Activated CD8-positive, alpha-beta memory T cell treated with anti-CD3 and anti-CD28 coated beads, Interleukin-2, amount 10 ng/mL, durations not matched to agents 7 days and 5 days (primary cell): ENCODE data around the gene UBR3. TPM values are rescaled to one million over a fixed set of nuclear protein-coding genes. Genes with fewer than 3 reads are reported as not detected.
"Not testable (repeated sequence)": the region's sequence is repeated elsewhere in the genome, so short reads cannot be mapped to it uniquely, and the experiment has no call there.

Experiments used
- ATAC-seq: fragments of 150-1000 bp; cut with Tn5 transposase; one replicate; pipeline ENCODE4 v1.10.0; 2021; ENCODE audit warnings: moderate library complexity
- CTCF ChIA-PET: fragments of 350-600 bp; sonication (Branson Sonifier 250); formaldehyde crosslinking; loops from one replicate; lab custom pipeline; 2021; ENCODE audit warnings: antibody characterized with exemption; lab: Charles Lee
- DNase-seq: peaks from one replicate; pipeline ENCODE4 v3.0.0-alpha.2; 2020
- H3K27ac Mint-ChIP-seq: one replicate; pipeline ENCODE4 v1.8.0; 2021; ENCODE audit warnings: mild to moderate bottlenecking, mixed read lengths
- H3K27me3 Mint-ChIP-seq: one replicate; pipeline ENCODE4 v1.8.0; 2021; ENCODE audit warnings: mixed read lengths
- H3K36me3 Mint-ChIP-seq: one replicate; pipeline ENCODE4 v1.8.0; 2021; ENCODE audit warnings: mild to moderate bottlenecking, mixed read lengths
- H3K4me1 Mint-ChIP-seq: one replicate; pipeline ENCODE4 v1.8.0; 2021; ENCODE audit warnings: mixed read lengths
- H3K4me3 Mint-ChIP-seq: one replicate; pipeline ENCODE4 v1.8.0; 2021; ENCODE audit warnings: mild to moderate bottlenecking, moderate library complexity, mixed read lengths
- H3K9me3 Mint-ChIP-seq: one replicate; pipeline ENCODE4 v1.8.0; 2022; ENCODE audit warnings: low read depth, mixed read lengths
- total RNA-seq, 2 experiments: library from RNA; stranded (reverse); gene quantifications; one replicate each; pipeline ENCODE4 v1.2.3, GENCODE V29; 2021

The UBR3 gene
- total RNA-seq, 2 experiments from 2014 or later: 21.3 to 23.2 TPM

GRCh38 chr2:170115501-170116229 is 288.4 kb downstream of the UBR3 start:
- H3K9me3 Mint-ChIP-seq: no peaks in the 10 kb centered on the region
- H3K36me3 Mint-ChIP-seq: no peaks in the 10 kb centered on the region
- H3K27ac Mint-ChIP-seq: no peak overlapping the region
- ATAC-seq (no peak), DNase-seq (no peak)
- no peaks in the 10 kb centered on the region for H3K4me1 Mint-ChIP-seq
- CTCF ChIA-PET: interaction anchor here (0.5 kb wide), 1 partner anchor 283 kb away, joined by 4 read pairs; no protein-coding TSS in a partner anchor
- H3K27me3 Mint-ChIP-seq: peaks cover 5% of the 10 kb centered on the region
- no peak overlapping the region for H3K4me3 Mint-ChIP-seq

DNA sequence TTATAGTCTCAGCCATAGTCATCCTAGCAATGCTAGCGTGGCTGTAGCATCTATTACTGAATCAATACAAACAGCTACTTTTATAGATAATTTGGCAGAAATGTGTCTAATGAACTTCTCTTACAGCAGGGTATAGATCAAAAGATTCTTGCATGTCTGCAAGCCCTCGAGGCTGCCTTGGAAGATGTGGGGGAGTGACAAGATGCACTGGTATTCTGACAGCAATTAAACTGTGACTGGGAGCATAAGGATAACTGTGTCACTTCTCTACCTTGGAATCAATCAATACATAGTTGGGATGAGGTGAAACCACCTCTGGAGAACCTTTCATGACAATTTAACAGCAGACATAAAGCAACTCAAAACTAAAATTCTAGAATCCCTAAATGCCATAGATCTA is 291.4 kb downstream of the UBR3 start:
- CTCF ChIA-PET: no interaction called here
- H3K27ac Mint-ChIP-seq: no peak overlapping the region
- no peaks in the 10 kb centered on the region for H3K9me3 Mint-ChIP-seq
- no peaks in the 10 kb centered on the region for H3K36me3 Mint-ChIP-seq
- no peaks in the 10 kb centered on the region for H3K4me1 Mint-ChIP-seq
- DNase-seq (no peak), ATAC-seq (no peak)
- H3K4me3 Mint-ChIP-seq: no peak overlapping the region
- H3K27me3 Mint-ChIP-seq: peaks cover 5% of the 10 kb centered on the region

GRCh38 chr2:170119326-170119725 is 292.1 kb downstream of the UBR3 start:
- H3K4me1 Mint-ChIP-seq, H3K27me3 Mint-ChIP-seq, DNase-seq, ATAC-seq, CTCF ChIA-PET, H3K27ac Mint-ChIP-seq, H3K36me3 Mint-ChIP-seq, H3K4me3 Mint-ChIP-seq, H3K9me3 Mint-ChIP-seq: not testable (repeated sequence)

DNA sequence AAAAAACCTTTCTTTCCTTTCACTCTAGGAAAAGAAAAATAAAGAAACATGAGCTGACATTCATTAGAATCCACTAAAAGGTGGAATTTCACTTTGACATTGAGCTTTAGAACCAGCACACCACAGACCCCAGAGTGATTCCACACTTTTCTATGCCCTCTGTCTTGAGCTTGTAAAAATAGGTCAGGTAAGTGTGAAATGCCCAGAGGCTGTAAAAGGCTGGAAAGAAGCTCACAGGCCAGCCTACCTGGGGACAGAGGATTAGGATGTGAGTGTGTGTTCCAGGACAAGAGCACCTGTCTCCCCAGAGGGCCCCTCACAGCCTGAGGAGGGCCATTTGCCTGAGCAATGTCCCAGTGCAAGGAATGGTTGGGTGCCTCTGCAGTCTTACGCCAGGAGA is 294.4 kb downstream of the UBR3 start:
- Mint-ChIP-seq H3K27me3 (peaks cover 2% of the 10 kb centered on the region), H3K4me3 (no peak overlapping the region), H3K9me3 (no peaks in the 10 kb centered on the region), H3K4me1 (no peaks in the 10 kb centered on the region), H3K36me3 (no peaks in the 10 kb centered on the region), H3K27ac (no peak overlapping the region)
- ATAC-seq (no peak), DNase-seq (no peak)
- CTCF ChIA-PET: no interaction called here

GRCh38 chr2:170122883-170123547 is 295.8 kb downstream of the UBR3 start:
- H3K4me3 Mint-ChIP-seq: no peak overlapping the region
- DNase-seq (no peak), ATAC-seq (no peak)
- CTCF ChIA-PET: no interaction called here
- no peaks in the 10 kb centered on the region for H3K9me3 Mint-ChIP-seq
- H3K27me3 Mint-ChIP-seq: peaks cover 7% of the 10 kb centered on the region
- no peak overlapping the region for H3K27ac Mint-ChIP-seq
- H3K4me1 Mint-ChIP-seq: no peaks in the 10 kb centered on the region
- no peaks in the 10 kb centered on the region for H3K36me3 Mint-ChIP-seq

GRCh38 chr2:170123593-170123992 is 296.3 kb downstream of the UBR3 start:
- Mint-ChIP-seq H3K9me3 (no peaks in the 10 kb centered on the region), H3K27me3 (peaks cover 9% of the 10 kb centered on the region), H3K36me3 (no peaks in the 10 kb centered on the region), H3K27ac (no peak overlapping the region), H3K4me1 (no peaks in the 10 kb centered on the region), H3K4me3 (no peak overlapping the region)
- DNase-seq (no peak), ATAC-seq (no peak)
- CTCF ChIA-PET: no interaction called here

DNA sequence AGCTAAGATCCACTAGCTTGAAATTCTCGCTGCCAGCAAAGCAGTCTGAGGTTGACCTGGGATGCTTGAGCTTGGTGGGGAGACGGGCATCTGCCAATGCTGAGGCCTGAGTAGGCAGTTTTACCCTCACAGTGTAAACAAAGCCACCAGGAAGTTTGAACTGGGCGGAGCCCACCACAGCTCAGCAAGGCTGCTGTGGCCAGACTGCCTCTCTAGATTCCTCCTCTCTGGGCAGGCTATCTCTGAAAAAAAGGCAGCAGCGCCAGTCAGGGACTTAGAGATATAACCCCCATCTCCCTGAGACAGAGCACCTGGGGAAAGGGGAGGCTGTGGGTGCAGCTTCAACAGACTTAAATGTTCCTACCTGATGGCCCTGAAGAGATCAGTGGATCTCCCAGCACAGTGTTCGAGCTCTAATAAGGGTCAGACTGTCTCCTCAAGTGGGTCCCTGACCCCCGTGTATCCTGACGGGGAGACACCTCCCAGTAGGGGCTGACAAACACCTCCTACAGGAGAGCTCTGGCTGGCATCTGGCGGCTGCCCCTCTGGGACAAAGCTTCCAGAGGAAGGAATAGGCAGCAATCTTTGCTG is 299.0 kb downstream of the UBR3 start:
- H3K9me3 Mint-ChIP-seq, H3K4me3 Mint-ChIP-seq, DNase-seq, ATAC-seq, H3K36me3 Mint-ChIP-seq, H3K4me1 Mint-ChIP-seq, CTCF ChIA-PET, H3K27ac Mint-ChIP-seq: not testable (repeated sequence)
- H3K27me3 Mint-ChIP-seq: peaks cover 23% of the 10 kb centered on the region

Other genes starting within 250 kb of the UBR3 start
- gene PPIG, start 243.1 kb upstream of the UBR3 start, total RNA-seq: 10 to 100 TPM; 55.5 to 56.7 TPM
- not detected for gene CFAP210, start 133.0 kb upstream of the UBR3 start, total RNA-seq
- gene PHOSPHO2, start 133.0 kb upstream of the UBR3 start, total RNA-seq: 1 to 10 TPM; 4.1 to 5.9 TPM
- 10 to 100 TPM; 10.2 to 11.5 TPM for gene KLHL23, start 93.6 kb upstream of the UBR3 start, total RNA-seq
- gene SSB, start 28.6 kb upstream of the UBR3 start, total RNA-seq: 10 to 100 TPM; 88.2 to 88.9 TPM
- gene METTL5, start 2.5 kb upstream of the UBR3 start, total RNA-seq: 10 to 100 TPM; 62.7 to 68.5 TPM